HuH-7.5 (cell line): ENCODE data around the gene BRD1.
"Not testable (repeated sequence)": the region's sequence is repeated elsewhere in the genome, so short reads cannot be mapped to it uniquely, and the experiment has no call there.

ENCODE experiments used
- DNase-seq: peaks from one replicate; pipeline ENCODE4 v3.0.0; 2011; ENCODE audit warnings: low spot score

The BRD1 gene

DNA sequence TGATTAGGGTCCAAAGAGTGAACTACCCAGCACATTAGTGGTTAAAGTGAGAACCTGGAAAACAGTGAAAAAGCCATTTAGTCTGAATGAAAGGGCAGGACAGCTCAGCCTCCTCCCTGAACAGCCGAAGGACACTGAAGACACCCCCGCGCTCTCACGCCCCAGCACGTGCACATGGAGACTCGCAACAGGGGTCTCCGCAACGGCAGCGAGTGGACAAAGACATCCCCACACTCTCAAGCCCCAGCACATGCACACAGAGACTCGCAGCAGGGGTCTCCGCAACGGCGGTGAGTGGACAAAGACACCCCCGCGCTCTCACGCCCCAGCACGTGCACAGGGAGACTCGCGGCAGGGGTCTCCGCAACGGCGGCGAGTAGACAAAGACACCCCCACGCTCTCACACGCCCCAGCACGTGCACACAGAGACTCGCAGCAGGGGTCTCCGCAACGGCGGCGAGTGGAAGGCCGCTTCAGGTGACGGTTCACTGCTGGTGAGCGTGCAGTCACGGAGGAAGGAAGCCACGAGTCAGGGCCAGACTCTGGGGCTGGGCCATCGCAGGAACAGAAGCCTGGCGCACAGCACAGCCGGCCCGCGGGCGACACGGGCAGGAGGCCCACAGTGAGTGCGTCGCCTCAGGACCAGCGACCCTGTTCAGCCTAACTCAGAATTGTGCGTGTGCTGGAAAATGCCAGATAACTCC, 43.6 kb downstream of the BRD1 start:
- DNase-seq: no peak

DNA sequence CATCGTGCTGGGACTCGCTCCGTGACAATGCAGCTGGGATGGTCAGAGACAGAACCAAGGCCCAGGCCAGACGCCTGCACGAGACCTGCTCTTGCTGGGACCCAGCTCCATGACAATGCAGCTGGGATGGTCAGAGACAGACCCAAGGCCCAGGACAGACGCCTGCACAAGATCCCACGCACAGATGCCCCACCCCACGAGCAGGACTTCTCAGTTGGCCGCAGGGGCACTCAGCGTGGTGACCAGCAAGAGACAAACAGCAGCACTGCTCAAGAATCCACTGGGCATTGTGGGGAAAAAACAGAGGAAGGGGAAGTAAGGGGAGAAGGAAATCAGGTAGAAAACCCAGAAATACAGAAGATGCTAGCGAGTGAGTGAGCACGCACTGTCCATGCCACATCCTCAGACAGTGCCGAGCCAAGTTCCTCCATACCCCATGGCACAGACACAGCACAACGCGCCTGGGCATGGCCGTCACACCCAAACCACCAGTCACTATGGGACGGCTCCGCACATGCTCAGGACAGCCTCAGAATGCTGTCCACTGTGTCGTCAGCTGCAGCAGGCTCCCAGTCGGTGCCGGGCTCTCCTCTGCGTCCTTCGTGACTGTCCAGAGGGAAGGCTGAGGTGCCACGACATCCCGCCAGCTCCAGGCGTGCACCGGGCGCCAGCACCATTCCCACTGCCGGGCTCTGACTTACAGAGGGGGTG, 44.5 kb downstream of the BRD1 start:
- no peak for DNase-seq

DNA sequence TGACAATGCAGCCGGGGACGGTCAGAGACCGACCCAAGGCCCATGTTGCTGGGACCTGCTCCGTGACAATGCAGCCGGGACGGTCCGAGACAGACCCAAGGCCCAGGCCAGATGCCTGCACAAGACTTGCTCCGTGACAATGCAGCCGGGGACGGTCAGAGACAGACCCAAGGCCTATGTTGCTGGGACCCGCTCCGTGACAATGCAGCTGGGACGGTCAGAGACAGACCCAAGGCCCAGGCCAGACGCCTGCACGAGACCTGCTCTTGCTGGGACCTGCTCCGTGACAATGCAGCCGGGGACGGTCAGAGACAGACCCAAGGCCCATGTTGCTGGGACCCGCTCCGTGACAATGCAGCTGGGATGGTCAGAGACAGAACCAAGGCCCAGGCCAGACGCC, 45.8 kb downstream of the BRD1 start:
- not testable (repeated sequence) for DNase-seq

DNA sequence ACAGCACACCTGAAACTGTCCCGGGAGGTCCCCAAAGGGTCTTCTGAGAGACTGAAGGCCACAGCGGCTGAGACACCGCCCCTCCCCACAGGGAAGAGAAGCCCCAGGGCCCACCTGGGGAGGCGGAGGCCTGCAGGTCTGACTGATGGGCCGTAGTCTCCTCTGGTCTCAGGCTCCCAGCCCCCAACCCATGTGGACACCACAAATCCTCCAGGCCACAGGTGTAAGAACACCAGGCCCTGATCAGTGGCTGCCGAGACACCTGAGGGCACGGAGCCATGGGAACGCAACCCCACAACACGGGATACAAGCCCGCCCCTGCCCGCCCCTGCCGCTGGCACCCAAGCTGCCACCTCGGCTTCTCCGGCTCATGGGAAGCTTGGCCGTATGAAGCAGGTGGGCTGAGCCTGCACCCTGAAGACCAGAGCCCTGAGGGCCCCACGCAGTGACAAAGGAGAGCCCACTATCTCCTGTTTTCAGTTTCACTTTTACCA, 46.3 kb downstream of the BRD1 start:
- DNase-seq: no peak

DNA sequence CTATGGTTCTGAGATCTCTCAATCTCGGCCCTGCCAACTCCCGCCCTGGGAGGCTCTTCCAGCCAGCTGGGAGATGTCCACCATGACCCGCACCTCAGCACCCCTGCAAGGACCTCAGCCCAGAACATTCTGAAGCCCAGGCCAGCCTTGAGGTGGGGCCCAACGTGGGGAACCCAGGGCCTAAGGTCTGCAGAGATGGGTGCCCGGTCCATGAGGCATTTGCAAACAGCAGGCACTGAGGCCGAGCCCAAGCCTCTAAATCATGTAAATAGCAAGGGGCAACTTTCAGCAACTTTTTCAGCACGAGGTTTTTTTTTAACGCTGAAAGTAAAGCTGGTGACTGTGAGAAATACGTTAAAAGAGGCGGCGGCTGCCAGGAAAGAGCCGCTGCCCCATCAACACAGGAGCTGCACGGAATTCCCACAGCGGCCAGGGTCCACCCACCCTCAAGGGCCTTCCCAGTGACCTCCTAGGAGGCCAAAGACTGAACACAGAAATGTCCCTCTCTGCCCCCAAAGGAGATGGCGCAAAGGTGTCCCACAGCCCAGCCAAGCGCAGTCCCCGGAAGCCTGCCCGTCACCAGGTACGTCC, 46.9 kb downstream of the BRD1 start:
- no peak for DNase-seq

DNA sequence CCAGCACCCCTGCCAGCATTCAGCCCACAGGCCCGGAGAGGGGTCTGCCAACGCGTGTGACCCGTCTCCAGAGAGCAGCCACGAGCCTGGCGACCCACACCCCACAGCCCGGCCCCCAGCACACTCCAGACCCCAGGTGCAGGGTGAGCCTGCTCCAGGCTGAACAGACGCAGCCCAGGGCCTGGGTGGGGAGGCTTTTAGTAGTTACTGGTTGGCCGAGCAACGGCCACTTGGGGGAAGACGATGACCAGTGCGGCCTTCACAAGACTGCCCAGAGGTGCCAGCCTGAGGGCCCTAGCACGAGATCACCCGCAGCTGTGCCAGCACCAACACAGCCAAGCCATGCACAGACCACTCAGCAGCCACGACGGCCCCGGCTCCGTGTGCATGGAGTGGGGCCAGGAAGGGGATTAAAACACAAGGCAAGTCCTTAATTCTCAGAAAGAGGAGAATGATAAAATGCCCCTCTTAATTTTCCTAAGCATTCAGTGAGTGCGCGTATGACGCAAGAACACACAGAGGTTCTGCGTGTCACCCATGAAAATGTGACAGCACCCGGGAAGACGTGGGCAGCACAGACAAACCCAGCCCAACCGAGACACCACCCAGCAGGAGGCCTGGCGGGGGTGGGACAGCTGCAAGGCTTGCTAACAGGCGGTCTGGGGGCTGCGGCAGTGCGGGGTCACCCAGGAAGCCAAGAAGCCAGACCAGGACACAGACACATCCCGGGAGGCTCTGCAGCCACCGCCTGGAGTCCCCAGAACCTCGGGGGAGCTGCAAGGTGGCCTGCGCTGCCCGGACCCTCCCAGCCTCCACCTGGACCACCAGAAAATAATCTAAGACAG, 47.6 kb downstream of the BRD1 start:
- DNase-seq: no peak

DNA sequence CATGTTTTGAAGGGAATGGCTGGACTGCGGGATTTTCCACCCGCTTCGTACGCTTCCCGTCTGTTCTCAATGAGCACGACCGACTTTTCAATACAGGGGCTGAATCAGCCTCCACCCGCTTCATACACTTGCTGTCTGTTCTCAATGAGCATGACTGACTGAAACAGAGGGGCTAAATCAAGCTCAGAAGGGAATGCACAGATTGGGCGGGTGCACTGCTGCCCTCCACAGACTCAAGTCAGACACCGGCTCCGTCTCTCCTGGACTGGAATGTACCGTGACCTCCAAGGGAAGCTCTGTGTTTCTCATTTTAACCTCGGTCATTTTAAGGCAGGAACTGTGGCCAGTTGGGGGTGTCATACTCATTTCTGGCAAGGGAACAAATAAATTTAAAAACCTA, 48.5 kb downstream of the BRD1 start:
- DNase-seq: no peak

DNA sequence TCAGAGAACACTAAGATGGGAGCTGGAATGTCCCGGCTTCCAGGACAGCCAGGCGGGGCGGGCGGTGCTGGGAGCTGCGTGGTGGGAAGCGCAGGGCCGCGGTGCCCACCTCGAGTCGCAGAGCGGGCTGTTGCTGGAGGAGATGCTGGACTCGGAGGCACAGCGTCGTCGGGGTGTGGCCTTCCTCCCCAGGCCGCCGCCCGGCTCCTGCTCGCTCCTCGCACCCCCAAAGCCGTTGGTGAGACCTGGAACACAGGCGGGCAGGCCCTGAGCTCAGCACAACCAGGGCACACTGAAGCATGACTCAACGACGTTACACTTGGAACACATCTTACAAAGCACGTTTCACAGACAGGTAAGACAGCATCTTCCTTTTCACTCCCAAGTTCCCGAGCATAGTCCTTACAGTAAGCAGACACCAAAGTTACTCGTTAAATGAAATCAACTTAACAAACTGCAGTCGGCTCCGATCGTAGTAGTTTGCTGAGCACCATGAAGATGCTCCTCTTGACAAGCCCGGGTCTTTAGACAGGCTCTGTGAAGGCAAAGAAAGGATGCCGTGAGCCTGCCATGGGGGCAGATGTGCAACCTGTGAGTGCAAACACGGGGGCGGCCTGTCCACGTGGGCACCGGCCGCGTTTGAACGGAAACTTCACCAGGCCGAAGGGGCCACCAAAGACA, 50.0 kb downstream of the BRD1 start:
- no peak for DNase-seq

DNA sequence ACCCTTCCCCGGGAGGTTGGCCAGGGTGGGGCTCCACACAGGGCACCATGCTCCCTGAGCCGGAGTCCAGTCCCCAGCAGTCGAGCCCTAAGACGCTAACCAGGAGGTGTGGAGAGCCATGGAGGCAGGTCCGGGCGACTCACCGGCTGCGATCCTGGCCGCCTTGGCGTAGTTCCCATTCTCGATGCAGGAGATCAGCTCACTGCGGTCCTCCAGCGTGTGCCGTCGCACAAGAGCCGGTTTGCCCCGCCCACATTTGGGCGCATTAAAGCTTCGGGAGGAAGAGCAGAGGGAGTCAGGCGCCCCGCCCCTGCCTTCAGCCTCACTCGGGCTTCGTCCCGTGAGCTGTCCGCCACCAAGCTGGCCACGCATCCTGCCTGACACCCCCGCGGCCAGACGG, 50.8 kb downstream of the BRD1 start:
- no peak for DNase-seq

DNA sequence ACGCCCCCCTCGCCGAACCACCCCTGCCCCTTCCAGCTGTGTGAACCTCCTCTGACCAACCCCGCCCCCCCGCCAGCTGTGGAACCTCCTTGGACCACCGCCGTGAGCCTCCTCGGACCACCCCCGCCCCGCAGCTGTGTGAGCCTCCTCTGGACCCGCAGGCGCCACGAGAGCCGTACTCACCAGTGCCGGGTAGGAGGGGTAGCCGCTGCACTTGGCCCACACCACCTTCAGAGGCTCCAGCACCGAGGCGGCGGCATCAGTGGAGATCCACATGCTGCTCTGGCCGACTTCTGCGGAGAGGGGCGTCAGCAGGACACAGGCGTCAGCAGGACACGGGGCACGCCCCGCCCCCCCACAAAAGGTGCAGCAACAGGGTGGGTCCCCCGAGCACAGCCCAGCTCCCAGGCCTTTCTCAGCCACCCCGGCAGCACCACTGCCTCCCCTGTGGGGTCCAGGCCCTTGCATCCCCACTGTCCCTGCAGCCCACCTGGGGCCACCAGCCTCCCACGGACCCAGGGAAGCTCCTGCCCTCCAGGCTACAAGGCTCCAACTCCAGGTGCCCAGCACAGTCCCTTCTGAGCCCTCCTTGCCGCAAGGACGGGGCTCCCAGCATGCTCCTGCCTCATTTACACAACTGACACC, 51.7 kb downstream of the BRD1 start:
- no peak for DNase-seq

DNA sequence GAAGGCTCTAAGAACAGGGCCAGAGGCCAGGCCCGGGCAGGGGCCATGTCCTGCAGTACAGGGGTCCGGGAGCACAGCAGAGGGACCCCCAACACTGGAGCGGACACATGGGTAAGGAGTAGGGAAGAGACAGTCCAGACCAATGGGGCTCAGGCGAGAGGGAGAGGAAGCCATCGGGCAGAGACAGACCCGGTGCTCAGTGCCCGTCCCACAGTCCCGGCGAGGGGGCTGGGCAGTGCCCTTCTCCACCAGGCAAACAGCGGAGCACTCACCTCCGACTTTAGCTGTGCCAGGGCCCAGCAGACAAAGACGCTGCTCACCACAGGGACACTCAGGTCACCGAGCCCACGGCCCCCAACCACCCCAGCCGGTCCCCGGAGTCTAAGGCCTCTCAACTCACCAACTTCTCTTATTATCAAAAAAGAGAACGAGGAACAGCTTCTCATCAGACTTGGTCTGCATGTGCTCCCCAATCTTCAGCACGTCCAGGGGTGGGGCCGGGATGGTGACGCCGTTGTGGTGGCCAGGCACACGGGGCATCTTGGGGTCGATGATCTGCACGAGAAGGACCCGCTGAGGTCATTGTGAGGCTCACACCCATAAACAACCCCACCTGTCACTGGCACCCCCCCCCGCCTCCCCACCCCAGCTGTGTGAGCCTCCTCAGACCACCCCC, 52.3 kb downstream of the BRD1 start:
- no peak for DNase-seq

DNA sequence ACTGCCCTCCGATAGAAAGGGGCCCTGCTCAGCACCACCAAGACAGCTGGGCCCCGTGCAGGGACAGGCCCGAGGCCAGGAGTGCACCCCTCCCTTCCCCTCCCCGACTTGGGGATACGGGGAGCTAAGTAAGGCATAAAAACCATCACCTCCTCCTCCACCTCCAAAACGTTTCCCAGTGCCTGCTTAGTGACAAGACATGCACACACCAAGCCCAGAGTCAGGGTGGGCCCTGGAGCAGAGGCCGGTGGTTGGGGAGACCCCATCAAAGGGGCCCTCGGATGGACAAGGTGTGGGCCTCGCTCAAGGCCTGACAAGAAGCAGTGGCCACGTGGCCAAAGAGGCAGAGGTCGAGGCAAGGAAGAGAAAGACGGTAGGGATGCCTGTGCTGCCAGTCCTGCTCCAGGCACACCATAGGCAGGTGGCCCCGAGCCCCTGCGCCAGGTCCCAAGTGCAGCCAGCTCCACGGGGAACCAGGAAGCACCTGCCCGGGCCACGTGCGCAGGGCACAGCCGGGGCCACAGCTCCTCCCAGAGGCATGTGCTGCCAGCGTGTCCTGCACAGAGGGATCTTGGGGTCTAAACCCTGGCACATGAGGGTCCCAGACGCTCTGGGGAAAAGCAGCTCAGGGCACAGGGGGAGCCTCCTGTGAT, 53.0 kb downstream of the BRD1 start:
- DNase-seq: no peak

DNA sequence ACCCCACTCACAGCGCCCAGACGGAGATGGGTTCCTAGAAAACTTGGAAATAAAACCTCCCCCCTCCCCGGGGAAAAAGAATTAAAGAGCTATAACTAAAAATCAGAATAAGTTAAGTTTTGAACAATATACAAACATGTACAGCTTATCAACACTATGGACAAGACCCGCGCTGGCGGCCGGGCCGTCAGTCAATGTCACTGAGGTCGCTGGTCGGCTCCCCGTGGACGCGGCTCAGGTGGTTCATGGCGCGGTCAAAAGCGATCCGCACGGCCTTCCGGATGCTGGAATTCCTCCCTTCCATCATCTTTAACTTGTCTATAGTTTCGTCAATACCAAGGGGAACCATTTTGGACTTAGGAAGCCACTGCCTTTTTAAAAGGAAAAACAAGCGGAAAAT, 53.6 kb downstream of the BRD1 start:
- no peak for DNase-seq

DNA sequence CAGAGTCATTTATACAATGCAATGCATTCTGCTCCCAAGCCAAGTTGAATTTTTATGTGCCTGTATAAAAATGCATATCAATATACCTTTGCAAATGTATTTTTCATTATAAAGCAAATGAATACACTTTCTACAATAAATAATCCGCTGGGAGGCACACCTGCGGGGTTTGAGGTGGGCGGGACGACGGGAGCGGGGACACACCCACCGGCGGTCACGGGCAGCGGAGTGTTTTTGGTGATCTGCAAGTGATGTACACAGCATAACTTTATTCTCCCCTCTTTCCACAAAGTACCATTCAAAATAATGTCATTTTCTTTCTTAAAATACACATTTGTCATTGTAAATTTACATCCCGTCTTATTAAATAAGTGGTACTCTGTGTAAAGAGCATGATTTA, 54.1 kb downstream of the BRD1 start:
- no peak for DNase-seq

DNA sequence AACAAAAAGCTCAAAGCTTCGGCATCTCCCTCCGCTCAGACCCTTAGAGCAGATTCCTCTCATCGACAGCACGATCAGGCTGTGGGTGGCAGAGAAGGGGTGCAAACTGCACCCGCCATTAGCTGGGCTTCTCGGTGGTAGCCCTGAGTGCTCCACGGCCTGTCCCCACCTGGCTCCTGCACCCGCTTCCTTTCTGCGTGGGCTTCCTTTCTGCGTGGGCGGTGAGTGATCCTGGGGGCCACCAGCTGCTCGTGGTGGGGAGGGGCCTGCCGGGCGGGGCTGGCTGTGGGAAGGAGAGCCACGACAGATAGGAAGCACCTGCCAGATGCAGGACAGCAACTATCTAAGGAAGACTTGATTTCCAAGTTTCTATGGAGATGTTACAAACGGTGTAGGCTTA, 55.0 kb downstream of the BRD1 start:
- no peak for DNase-seq

DNA sequence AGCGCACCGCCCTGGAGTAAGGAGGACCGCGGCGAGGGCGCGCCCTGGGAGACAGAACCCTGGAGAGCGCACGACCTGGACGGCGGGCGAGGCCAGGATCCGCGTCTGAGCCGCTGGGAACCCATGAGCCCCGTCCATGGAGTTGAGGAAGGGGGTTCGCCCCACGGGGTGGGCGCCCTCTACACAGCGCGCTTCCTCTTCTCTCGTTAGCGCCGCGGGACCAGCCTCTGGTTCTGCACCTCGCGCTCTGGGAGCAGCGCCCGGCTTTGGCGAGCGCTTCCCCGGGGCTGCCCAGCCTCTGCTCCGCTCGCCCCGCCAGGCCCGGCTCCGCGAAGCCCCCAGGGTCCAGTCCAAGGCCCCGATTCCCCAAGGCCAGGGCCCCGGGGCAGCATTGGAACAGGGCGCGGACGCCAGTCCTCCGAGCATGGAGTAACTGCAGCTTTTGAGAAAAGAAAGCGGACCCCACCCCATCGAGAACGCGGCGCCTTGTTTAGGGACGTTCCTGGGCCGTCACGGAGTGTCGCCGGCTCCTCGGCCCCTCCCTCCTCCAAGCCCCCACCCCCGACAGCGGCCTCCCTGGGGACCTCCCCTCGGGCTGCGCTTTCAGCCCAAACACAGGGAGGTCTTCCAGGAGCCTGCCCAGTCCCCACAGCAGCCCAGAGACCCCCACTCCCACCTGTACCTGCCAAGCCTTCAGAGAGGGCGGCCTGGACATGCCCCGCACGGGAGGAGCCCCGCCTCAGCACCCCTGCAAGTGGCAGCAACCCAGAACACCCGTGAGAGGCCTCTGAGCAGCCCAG, 56.2 kb downstream of the BRD1 start:
- no peak for DNase-seq

DNA sequence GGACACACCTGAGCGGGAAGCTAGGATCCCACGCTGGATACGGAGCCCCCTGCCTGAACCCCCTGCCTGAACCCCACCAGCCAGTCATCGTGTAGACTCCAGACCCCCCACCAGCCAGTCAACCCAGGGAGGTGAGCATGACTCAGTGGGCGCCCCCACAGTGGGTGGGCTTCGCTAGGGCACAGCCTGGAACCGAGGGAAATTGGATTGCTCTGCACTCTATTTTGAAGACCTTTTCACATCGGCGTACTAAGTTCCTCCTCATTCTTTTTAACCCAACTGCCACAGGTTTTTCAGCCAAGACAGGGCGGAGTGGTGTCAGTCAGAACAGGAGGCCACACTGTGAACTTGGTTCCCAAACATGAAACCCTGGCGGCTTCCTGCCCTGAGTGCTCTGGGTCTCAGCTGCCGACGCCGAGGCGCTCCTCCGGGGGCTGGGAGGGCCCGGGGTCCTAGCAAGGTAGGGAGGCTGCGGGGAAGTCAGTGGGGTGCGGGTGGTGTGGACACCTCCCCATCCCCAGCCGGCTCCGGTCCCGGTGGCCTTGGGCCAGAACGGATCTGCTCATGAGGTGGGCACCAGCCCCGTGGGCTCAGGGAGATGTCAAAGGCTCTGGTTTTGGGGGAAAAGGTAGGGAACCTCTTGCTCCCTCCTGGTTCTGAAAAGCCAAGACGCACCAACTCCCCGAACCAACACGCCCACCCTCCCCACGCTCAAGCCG, 57.0 kb downstream of the BRD1 start:
- no peak for DNase-seq

DNA sequence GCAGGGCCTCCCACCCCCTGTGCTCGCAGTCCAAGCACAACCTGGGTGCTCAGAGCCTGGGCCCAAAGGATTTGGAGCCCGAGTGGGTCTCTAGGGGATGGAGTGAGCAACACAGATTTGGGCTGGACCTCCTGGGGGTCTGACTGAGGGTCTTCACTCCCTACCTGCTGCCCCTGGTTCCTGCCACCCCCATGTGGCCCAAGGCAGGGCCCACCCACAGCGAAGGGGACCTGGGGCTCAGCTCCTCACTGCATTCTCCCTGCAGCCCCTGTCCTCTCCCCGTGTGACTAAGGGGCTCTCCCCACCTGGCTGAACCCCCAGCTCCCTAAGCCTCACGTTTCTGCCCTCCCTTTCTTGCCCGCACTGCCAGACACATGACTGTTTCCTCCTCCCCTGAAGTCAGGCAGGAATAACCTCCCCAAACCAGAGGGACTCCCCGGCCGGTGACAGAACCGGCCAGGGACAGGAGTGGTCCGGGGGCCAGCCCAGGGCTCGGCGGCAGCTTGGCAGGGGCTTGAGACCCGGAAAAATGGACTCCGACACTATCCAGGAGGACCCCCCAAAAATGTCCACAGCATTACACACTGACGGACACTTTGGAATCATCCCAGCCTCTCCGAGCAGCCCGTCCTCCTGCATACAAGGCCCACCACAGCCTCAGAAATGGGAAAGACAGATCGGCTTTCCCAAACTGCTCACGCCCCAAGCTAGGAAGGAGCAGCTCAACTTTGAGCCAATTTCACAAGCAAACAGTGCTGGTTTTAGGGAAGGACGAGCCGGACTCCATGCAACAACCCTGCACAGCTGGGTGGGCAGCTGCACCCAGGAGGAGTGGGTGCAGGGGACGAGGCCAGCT, 57.8 kb downstream of the BRD1 start:
- DNase-seq: no peak
